GM20000 (cell line): ENCODE data around the gene PRKN.

Experiments used
- DNase-seq: peaks from one replicate; pipeline ENCODE4 v3.0.0; 2012; ENCODE audit warnings: low spot score
- CTCF ChIP-seq: IDR thresholded peaks from 2 replicates; pipeline ENCODE4 v1.5.1; 2012; ENCODE audit warnings: mild to moderate bottlenecking, control low read depth; ENCODE audit errors: extremely low read depth, missing control alignments

The PRKN gene

GRCh38 chr6:161926324-161926723, 801.2 kb downstream of the PRKN start:
- DNase-seq: no peak
- TF ChIP-seq CTCF: no peak

- DNase-seq: no peak
- TF ChIP-seq CTCF: no peak
Observed at GRCh38 chr6:161924516-161925116, 803.0 kb downstream of the PRKN start.

GRCh38 chr6:161922631-161923119, 804.9 kb downstream of the PRKN start:
- no peak for TF ChIP-seq CTCF
- no peak for DNase-seq

DNA sequence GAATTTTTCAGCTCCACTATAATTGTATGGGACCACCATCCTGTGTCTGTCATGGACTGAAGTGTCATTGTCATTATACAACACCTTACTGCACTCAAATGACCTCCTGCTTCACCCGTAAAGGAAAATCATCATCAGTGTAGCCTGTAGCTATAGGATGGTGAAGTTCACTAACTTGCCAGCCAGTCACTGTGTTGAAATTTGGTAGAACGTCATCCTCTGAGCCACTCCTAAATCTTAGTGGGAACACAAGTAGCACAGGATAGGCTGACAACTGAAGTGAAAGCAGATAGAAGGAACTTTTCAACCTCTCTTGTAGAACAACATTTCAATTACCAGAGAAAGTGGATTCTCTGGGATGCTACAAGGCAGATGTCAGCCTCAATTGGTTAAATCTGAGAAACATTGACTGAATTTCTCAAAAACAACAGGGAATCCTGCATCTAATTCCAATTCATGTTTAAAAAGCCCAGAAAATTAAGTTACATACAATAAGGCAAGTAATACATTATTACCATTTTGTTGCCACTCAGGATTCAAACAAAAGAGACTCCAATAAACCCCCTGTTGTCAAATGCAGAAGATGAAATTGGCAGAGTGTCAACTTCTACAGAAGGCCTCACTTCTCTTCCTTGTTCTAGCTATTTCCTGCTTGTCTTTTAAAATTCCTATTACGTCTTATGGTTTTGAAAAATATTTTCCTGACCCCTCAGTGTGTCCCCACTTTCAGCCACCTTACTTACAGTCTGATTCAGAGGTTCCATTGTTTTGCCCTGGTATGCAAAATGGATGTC, 805.8 kb downstream of the PRKN start:
- DNase-seq: no peak
- no peak for TF ChIP-seq CTCF

- TF ChIP-seq CTCF: no peak
- no peak for DNase-seq
Observed at GRCh38 chr6:161919691-161920090, 807.9 kb downstream of the PRKN start.

DNA sequence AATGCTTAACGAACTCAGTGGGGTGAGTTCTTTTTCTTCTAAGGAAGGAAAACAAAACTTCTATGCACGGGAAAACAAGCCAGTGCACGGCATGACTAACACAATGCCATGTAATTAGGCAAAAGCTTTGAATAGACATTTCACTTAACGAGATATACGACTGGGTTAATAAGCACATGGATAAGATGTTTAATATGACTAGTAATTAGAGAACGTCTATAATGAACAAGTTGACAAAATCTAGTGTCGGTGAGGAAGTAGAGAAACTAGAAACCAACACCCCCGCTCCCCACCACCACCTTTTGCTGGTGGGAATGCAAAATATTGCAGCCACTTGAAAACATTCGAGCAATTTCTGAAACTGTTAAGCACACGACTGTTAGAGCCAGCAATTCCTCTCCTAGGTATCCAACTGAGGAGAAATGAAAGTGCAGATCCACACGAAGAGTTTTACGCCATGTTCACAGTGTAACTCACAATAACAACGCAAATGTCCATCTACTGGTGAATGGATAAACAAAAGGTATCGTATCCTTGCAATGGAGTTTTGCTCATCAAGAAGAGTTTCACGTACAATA, 808.8 kb downstream of the PRKN start:
- no peak for DNase-seq
- no peak for TF ChIP-seq CTCF

DNA sequence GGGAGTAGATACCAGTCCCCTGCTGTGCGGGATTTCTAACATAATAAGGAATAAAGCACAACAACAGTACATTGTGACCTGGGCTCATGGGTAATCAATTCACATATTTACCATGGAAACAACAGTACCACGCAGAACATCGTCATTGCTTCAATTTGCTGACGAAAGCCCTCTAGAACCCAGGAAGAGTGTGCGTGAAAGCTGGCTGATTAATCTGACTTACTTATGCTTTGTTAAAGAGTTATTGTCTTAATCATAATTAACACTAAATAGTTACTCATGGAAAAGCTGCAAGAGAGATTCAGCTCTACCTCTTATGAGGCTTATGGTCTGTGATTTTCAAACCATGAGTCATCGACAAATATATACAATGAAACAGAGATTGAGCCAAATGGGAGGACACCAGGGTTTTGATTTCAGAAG, 809.4 kb downstream of the PRKN start:
- TF ChIP-seq CTCF: no peak
- DNase-seq: no peak
